Midbrain (tissue), 1 donor: ENCODE data around the gene ARFGEF2.
"Not testable (repeated sequence)": the region's sequence is repeated elsewhere in the genome, so short reads cannot be mapped to it uniquely, and the experiment has no call there.

ENCODE experiments used
- DNase-seq: peaks from one replicate; lab custom pipeline; 2025; lab: John Stamatoyannopoulos, UW

The ARFGEF2 gene

GRCh38 chr20:49078310-49078709 lies 156.8 kb downstream of the ARFGEF2 start:
- DNase-seq = no peak

- DNase-seq = not testable (repeated sequence)
Measured at GRCh38 chr20:49082295-49082694, 160.8 kb downstream of the ARFGEF2 start.
